Naive thymus-derived CD8-positive, alpha-beta T cell (primary cell): ENCODE data around the gene PLEKHD1. TPM values are rescaled to one million over a fixed set of nuclear protein-coding genes. Genes with fewer than 3 reads are reported as not detected.
"Not testable (repeated sequence)": the region's sequence is repeated elsewhere in the genome, so short reads cannot be mapped to it uniquely, and the experiment has no call there.

ENCODE experiments used
- ATAC-seq, 2 donors: fragments of 150-1000 bp; cut with Tn5 transposase in 1 of 2; sonication (Bioruptor Pico), chemical (Tn5 transposase) in 1 of 2; 1 replicate in 1 of 2; 2 replicates in 1 of 2; pipeline ENCODE4 v1.10.0; 2021; ENCODE audit warnings: mild to moderate bottlenecking in 2 of 2, moderate library complexity in 2 of 2
- POLR2A ChIA-PET: fragments of 350-600 bp; sonication (Branson Sonifier 250); formaldehyde crosslinking; loops from one replicate; lab custom pipeline; 2021; ENCODE audit warnings: antibody characterized with exemption; lab: Charles Lee
- DNase-seq, 10 donors: peaks; one replicate each; pipeline versions ENCODE4 v3.0.0 to v3.0.0-alpha.2; 2020 to 2022
- H3K27ac Mint-ChIP-seq, 10 donors: one replicate each; pipeline ENCODE4 v1.8.0; 2020 to 2022; ENCODE audit warnings: mild to moderate bottlenecking in 10 of 10, mixed read lengths in 10 of 10, moderate library complexity in 4 of 10, inconsistent platforms in 1 of 10
- H3K27me3 Mint-ChIP-seq, 5 donors: one replicate each; pipeline ENCODE4 v1.8.0; 2021 to 2022; ENCODE audit warnings: mixed read lengths in 5 of 5
- H3K36me3 Mint-ChIP-seq, 3 donors: one replicate each; pipeline ENCODE4 v1.8.0; 2020 to 2022; ENCODE audit warnings: mixed read lengths in 3 of 3, mild to moderate bottlenecking in 2 of 3, inconsistent platforms in 1 of 3
- H3K4me1 Mint-ChIP-seq, 4 donors: one replicate each; pipeline ENCODE4 v1.8.0; 2021 to 2022; ENCODE audit warnings: mixed read lengths in 4 of 4
- H3K4me3 Mint-ChIP-seq, 10 donors: one replicate each; pipeline ENCODE4 v1.8.0; 2020 to 2022; ENCODE audit warnings: mild to moderate bottlenecking in 10 of 10, mixed read lengths in 10 of 10, moderate library complexity in 6 of 10, inconsistent platforms in 1 of 10
- H3K9me3 Mint-ChIP-seq, 9 donors: one replicate each; pipeline ENCODE4 v1.8.0; 2020 to 2022; ENCODE audit warnings: mixed read lengths in 9 of 9, mild to moderate bottlenecking in 3 of 9, inconsistent platforms in 1 of 9, moderate library complexity in 1 of 9
- polyA plus RNA-seq, 3 donors: library from polyadenylated mRNA; unstranded; fragments of 300-500 nt; fragmentation: Illumina TruSeq; gene quantifications; one replicate each; pipeline ENCODE4 v1.2.3, GENCODE V29; 2021
- total RNA-seq, 8 experiments: library from RNA in 2 of 8; stranded (reverse) in 2 of 8; gene quantifications; one replicate each; pipeline ENCODE4 v1.2.3 and lab custom pipeline; 2021 to 2026

Gene PLEKHD1
- total and polyA plus RNA-seq, 5 experiments from 2014 or later = 0.18 to 0.25 TPM; not detected in 3

- no peak overlapping the region for H3K4me3 Mint-ChIP-seq
- ATAC-seq = no peak
Observed at GRCh38 chr14:69471436-69471835, 13.1 kb upstream of the PLEKHD1 start.

GRCh38 chr14:69471916-69472315 is 12.6 kb upstream of the PLEKHD1 start:
- no peak for DNase-seq
- Mint-ChIP-seq H3K4me1 (no peaks in the 10 kb centered on the region), H3K9me3 (no peaks in the 10 kb centered on the region), H3K27ac (peak overlapping the region in 1 of 10 donors; percentile 40), H3K27me3 (peaks cover 0 to 2% (median 0%) of the 10 kb centered on the region in 5 donors), H3K36me3 (peaks cover 0 to 6% (median 0%) of the 10 kb centered on the region in 3 donors), H3K4me3 (no peak overlapping the region)
- POLR2A ChIA-PET = no interaction called here
- no peak for ATAC-seq

More at GRCh38 chr14:69471436-69471835, 13.1 kb upstream of the PLEKHD1 start:
- H3K27ac Mint-ChIP-seq = no peak overlapping the region
- no peaks in the 10 kb centered on the region for H3K9me3 Mint-ChIP-seq
- H3K27me3 Mint-ChIP-seq = peaks cover 0 to under 1% (median 0%) of the 10 kb centered on the region in 5 donors
- peaks cover 0 to 6% (median 0%) of the 10 kb centered on the region in 3 donors for H3K36me3 Mint-ChIP-seq
- POLR2A ChIA-PET = interaction anchor here (0.7 kb wide), 1 partner anchor 568 kb away, joined by 4 read pairs; no protein-coding TSS in a partner anchor
- no peak for DNase-seq
- no peaks in the 10 kb centered on the region for H3K4me1 Mint-ChIP-seq

GRCh38 chr14:69473260-69473659 is 11.3 kb upstream of the PLEKHD1 start:
- H3K36me3 Mint-ChIP-seq = peaks cover 0 to 6% (median 0%) of the 10 kb centered on the region in 3 donors
- H3K27ac Mint-ChIP-seq = no peak overlapping the region
- no peak overlapping the region for H3K4me3 Mint-ChIP-seq
- peaks cover 0 to 2% (median 0%) of the 10 kb centered on the region in 5 donors for H3K27me3 Mint-ChIP-seq
- peaks cover 0 to 2% (median 0%) of the 10 kb centered on the region in 9 donors for H3K9me3 Mint-ChIP-seq
- ATAC-seq (no peak), DNase-seq (no peak)
- POLR2A ChIA-PET = no interaction called here
- no peaks in the 10 kb centered on the region for H3K4me1 Mint-ChIP-seq

GRCh38 chr14:69473946-69474345 is 10.6 kb upstream of the PLEKHD1 start:
- ATAC-seq (no peak), DNase-seq (no peak)
- peaks cover 0 to 6% (median 0%) of the 10 kb centered on the region in 3 donors for H3K36me3 Mint-ChIP-seq
- no peak overlapping the region for H3K4me3 Mint-ChIP-seq
- H3K27ac Mint-ChIP-seq = no peak overlapping the region
- POLR2A ChIA-PET = no interaction called here
- peaks cover 0 to 2% (median 0%) of the 10 kb centered on the region in 5 donors for H3K27me3 Mint-ChIP-seq
- H3K4me1 Mint-ChIP-seq = no peaks in the 10 kb centered on the region
- H3K9me3 Mint-ChIP-seq = peaks cover 0 to 2% (median 0%) of the 10 kb centered on the region in 9 donors

- Mint-ChIP-seq H3K36me3 (peaks cover 0 to 6% (median 0%) of the 10 kb centered on the region in 3 donors), H3K9me3 (peaks cover 0 to 2% (median 0%) of the 10 kb centered on the region in 9 donors), H3K27me3 (peaks cover 0 to 15% (median 5%) of the 10 kb centered on the region in 5 donors), H3K4me3 (no peak overlapping the region), H3K4me1 (no peaks in the 10 kb centered on the region), H3K27ac (no peak overlapping the region)
- DNase-seq (no peak), ATAC-seq (no peak)
- POLR2A ChIA-PET = no interaction called here
Observed at GRCh38 chr14:69475194-69475818, 9.2 kb upstream of the PLEKHD1 start.

GRCh38 chr14:69476824-69477450 is 7.6 kb upstream of the PLEKHD1 start:
- H3K4me3 Mint-ChIP-seq, H3K9me3 Mint-ChIP-seq, H3K27ac Mint-ChIP-seq, ATAC-seq, H3K36me3 Mint-ChIP-seq, DNase-seq, POLR2A ChIA-PET, H3K4me1 Mint-ChIP-seq: not testable (repeated sequence)
- peaks cover 4 to 15% (median 5%) of the 10 kb centered on the region in 5 donors for H3K27me3 Mint-ChIP-seq

GRCh38 chr14:69478055-69478454 is 6.5 kb upstream of the PLEKHD1 start:
- ATAC-seq, DNase-seq, POLR2A ChIA-PET, H3K4me3 Mint-ChIP-seq, H3K4me1 Mint-ChIP-seq, H3K36me3 Mint-ChIP-seq, H3K9me3 Mint-ChIP-seq, H3K27ac Mint-ChIP-seq: not testable (repeated sequence)
- H3K27me3 Mint-ChIP-seq = peaks cover 7 to 24% (median 11%) of the 10 kb centered on the region in 5 donors

GRCh38 chr14:69479696-69480095 is 4.8 kb upstream of the PLEKHD1 start:
- ATAC-seq = no peak

GRCh38 chr14:69480136-69480535 is 4.4 kb upstream of the PLEKHD1 start:
- POLR2A ChIA-PET = no interaction called here
- ATAC-seq (no peak), DNase-seq (no peak)
- H3K4me1 Mint-ChIP-seq = peaks cover 0 to 9% (median 2%) of the 10 kb centered on the region in 4 donors
- no peak overlapping the region for H3K27ac Mint-ChIP-seq
- no peak overlapping the region for H3K4me3 Mint-ChIP-seq
- peaks cover 0 to 2% (median 0%) of the 10 kb centered on the region in 9 donors for H3K9me3 Mint-ChIP-seq
- no peaks in the 10 kb centered on the region for H3K36me3 Mint-ChIP-seq
- H3K27me3 Mint-ChIP-seq = peaks cover 10 to 31% (median 20%) of the 10 kb centered on the region in 5 donors

More at GRCh38 chr14:69479696-69480095, 4.8 kb upstream of the PLEKHD1 start:
- no peaks in the 10 kb centered on the region for H3K36me3 Mint-ChIP-seq
- H3K27ac Mint-ChIP-seq = peak overlapping the region in 1 of 10 donors; percentile 29
- peaks cover 0 to 9% (median 2%) of the 10 kb centered on the region in 4 donors for H3K4me1 Mint-ChIP-seq
- peaks cover 0 to 2% (median 0%) of the 10 kb centered on the region in 9 donors for H3K9me3 Mint-ChIP-seq
- no peak overlapping the region for H3K4me3 Mint-ChIP-seq
- peaks cover 10 to 30% (median 17%) of the 10 kb centered on the region in 5 donors for H3K27me3 Mint-ChIP-seq
- no peak for DNase-seq
- POLR2A ChIA-PET = no interaction called here

GRCh38 chr14:69481815-69482568 is 2.5 kb upstream of the PLEKHD1 start:
- no peak overlapping the region for H3K4me3 Mint-ChIP-seq
- H3K36me3 Mint-ChIP-seq = no peaks in the 10 kb centered on the region
- POLR2A ChIA-PET = no interaction called here
- H3K9me3 Mint-ChIP-seq = peaks cover 0 to 2% (median 0%) of the 10 kb centered on the region in 9 donors
- H3K27me3 Mint-ChIP-seq = peaks cover 12 to 50% (median 36%) of the 10 kb centered on the region in 5 donors
- no peak for DNase-seq
- no peak overlapping the region for H3K27ac Mint-ChIP-seq
- ATAC-seq = no peak
- peaks cover 0 to 11% (median 2%) of the 10 kb centered on the region in 4 donors for H3K4me1 Mint-ChIP-seq

GRCh38 chr14:69483765-69484443 is 624 bp upstream of the PLEKHD1 start:
- no peak for DNase-seq
- ATAC-seq = no peak
- Mint-ChIP-seq H3K4me3 (peak overlapping the region in 2 of 10 donors; percentile 8 to 43), H3K27ac (no peak overlapping the region), H3K4me1 (peaks cover 0 to 11% (median 2%) of the 10 kb centered on the region in 4 donors), H3K9me3 (no peaks in the 10 kb centered on the region), H3K36me3 (no peaks in the 10 kb centered on the region), H3K27me3 (peaks cover 15 to 60% (median 45%) of the 10 kb centered on the region in 5 donors)
- POLR2A ChIA-PET = no interaction called here

GRCh38 chr14:69485315-69485660 is 760 bp downstream of the PLEKHD1 start:
- H3K4me1 Mint-ChIP-seq = peaks cover 0 to 11% (median 2%) of the 10 kb centered on the region in 4 donors
- DNase-seq (no peak), ATAC-seq (no peak)
- no peaks in the 10 kb centered on the region for H3K9me3 Mint-ChIP-seq
- H3K36me3 Mint-ChIP-seq = no peaks in the 10 kb centered on the region
- H3K4me3 Mint-ChIP-seq = no peak overlapping the region
- POLR2A ChIA-PET = no interaction called here
- no peak overlapping the region for H3K27ac Mint-ChIP-seq
- H3K27me3 Mint-ChIP-seq = peaks cover 11 to 46% (median 44%) of the 10 kb centered on the region in 5 donors
